Smooth muscle cell (in vitro differentiated cells): Measurements from ENCODE around the gene UNC13B. TPM values are rescaled to one million over a fixed set of nuclear protein-coding genes. Genes with fewer than 3 reads are reported as not detected.

Experiments used
- DNase-seq: peaks from one replicate; lab custom pipeline; 2025; ENCODE audit not compliant: unreplicated experiment; lab: John Stamatoyannopoulos, UW
- H2AFZ ChIP-seq: fragments of 200-600 bp; sonication (generic); 2 replicates; pipeline ENCODE4 v1.6.0; 2016; ENCODE audit warnings: antibody characterized with exemption, low read depth, mild to moderate bottlenecking
- H3F3A ChIP-seq: fragments of 200-600 bp; sonication (generic); 2 replicates; pipeline ENCODE4 v1.6.0; 2017; ENCODE audit warnings: antibody characterized with exemption, low read depth
- H3K27ac ChIP-seq: fragments of 200-600 bp; sonication (generic); 2 replicates; pipeline ENCODE4 v1.5.1; 2016; ENCODE audit warnings: low read depth, mild to moderate bottlenecking
- H3K27me3 ChIP-seq: fragments of 200-600 bp; sonication (generic); 2 replicates; pipeline ENCODE4 v1.6.1; 2016; ENCODE audit warnings: low read depth, mild to moderate bottlenecking
- H3K36me3 ChIP-seq: fragments of 200-600 bp; sonication (generic); 2 replicates; pipeline ENCODE4 v1.5.1; 2016; ENCODE audit warnings: low read depth
- H3K4me1 ChIP-seq: fragments of 200-600 bp; sonication (generic); 2 replicates; pipeline ENCODE4 v1.5.1; 2016; ENCODE audit warnings: low read depth
- H3K4me2 ChIP-seq: fragments of 200-600 bp; sonication (generic); 2 replicates; pipeline ENCODE4 v1.6.0; 2016; ENCODE audit warnings: mild to moderate bottlenecking
- H3K4me3 ChIP-seq: fragments of 200-600 bp; sonication (generic); 2 replicates; pipeline ENCODE4 v1.5.1; 2016; ENCODE audit warnings: mild to moderate bottlenecking
- H3K79me2 ChIP-seq: fragments of 200-600 bp; sonication (generic); 2 replicates; pipeline ENCODE4 v1.6.0; 2016; ENCODE audit warnings: low read depth, mild to moderate bottlenecking
- H3K9ac ChIP-seq: fragments of 200-600 bp; sonication (generic); 2 replicates; pipeline ENCODE4 v1.6.0; 2016; ENCODE audit warnings: low read depth
- H3K9me3 ChIP-seq: fragments of 200-600 bp; sonication (generic); replicated peaks from 2 replicates; pipeline ENCODE4 v1.5.1; 2016; ENCODE audit warnings: low read depth
- H4K20me1 ChIP-seq: fragments of 200-600 bp; sonication (generic); 2 replicates; pipeline ENCODE4 v1.6.0; 2016; ENCODE audit warnings: low read depth
- CTCF ChIP-seq: fragments of 200-600 bp; sonication (generic); IDR thresholded peaks from 2 replicates; pipeline ENCODE4 v1.5.1; 2017; ENCODE audit warnings: borderline replicate concordance, mild to moderate bottlenecking, antibody characterized with exemption; ENCODE audit not compliant: insufficient read depth, poor library complexity, severe bottlenecking
- WGBS: methylation state at CpG from one replicate; pipeline ENCODE4 v1.1.7; 2016; ENCODE audit warnings: low lambda C conversion rate; 5-methylcytosine and 5-hydroxymethylcytosine counted together
- polyA plus RNA-seq: library from polyadenylated mRNA; unstranded; fragments of >200 nt; fragmentation: Nextera tagmentation; extraction: Ambion mirVana; gene quantifications from 2 replicates; pipeline ENCODE4 v1.2.1, GENCODE V29; 2016
- total RNA-seq: library from RNA; depleted of rRNA; stranded (reverse); fragments of >200 nt; gene quantifications from 2 replicates; pipeline ENCODE4 v1.2.3, GENCODE V29; 2014

The UNC13B gene
- total and polyA plus RNA-seq, 2 experiments from 2014 or later, result 9.2 to 15.1 TPM

- H3F3A ChIP-seq, result no peaks in the 10 kb centered on the region
- H4K20me1 ChIP-seq, result no peaks in the 10 kb centered on the region
- H3K79me2 ChIP-seq, result no peaks in the 10 kb centered on the region
- no peak for DNase-seq
- no peaks in the 10 kb centered on the region for H3K27me3 ChIP-seq
- H3K36me3 ChIP-seq, result no peaks in the 10 kb centered on the region
- TF ChIP-seq CTCF, result no peak
- H3K4me1 ChIP-seq, result no peaks in the 10 kb centered on the region
- H3K4me2 ChIP-seq, result no peak overlapping the region
- no peak overlapping the region for H3K4me3 ChIP-seq
- no peak overlapping the region for H3K9ac ChIP-seq
- H3K9me3 ChIP-seq, result no peaks in the 10 kb centered on the region
- no peak overlapping the region for H3K27ac ChIP-seq
- no peak overlapping the region for H2AFZ ChIP-seq
- 94% methylated on average over 7 of the region's 7 CpGs for WGBS
Observed at GRCh38 chr9:35277628-35278359, 116.0 kb downstream of the UNC13B start.

- Histone ChIP-seq H2AFZ (no peak overlapping the region), H3K27ac (no peak overlapping the region), H3F3A (no peaks in the 10 kb centered on the region), H3K4me3 (no peak overlapping the region), H3K4me1 (no peaks in the 10 kb centered on the region), H3K27me3 (no peaks in the 10 kb centered on the region), H3K79me2 (no peaks in the 10 kb centered on the region), H4K20me1 (no peaks in the 10 kb centered on the region), H3K4me2 (no peak overlapping the region), H3K36me3 (no peaks in the 10 kb centered on the region), H3K9me3 (no peaks in the 10 kb centered on the region), H3K9ac (no peak overlapping the region)
- WGBS, result 91% methylated on average over 2 of the region's 2 CpGs
- DNase-seq, result no peak
- TF ChIP-seq CTCF, result no peak
Observed at GRCh38 chr9:35279946-35280345, 118.1 kb downstream of the UNC13B start.

DNA sequence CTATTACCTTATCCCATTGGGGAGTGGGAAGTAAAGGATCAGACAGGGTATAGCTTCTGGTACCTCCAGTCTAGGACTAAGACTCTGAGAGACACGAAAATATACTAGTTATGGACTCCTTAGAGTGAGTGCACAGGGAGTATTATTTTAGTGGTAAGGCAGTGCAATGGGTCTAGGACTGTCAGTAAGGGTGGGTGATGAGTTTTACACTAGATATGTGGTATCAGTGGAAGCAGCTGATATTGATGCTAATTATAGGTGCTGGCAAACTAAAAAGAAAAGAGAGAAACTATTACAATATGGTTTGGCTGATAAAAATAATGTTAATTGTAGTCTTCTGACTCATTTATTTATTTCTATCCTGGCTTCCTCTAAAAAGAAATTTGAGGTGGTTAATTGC lies 118.6 kb downstream of the UNC13B start:
- no peak overlapping the region for H3K27ac ChIP-seq
- no peaks in the 10 kb centered on the region for H3K4me1 ChIP-seq
- no peak overlapping the region for H3K4me2 ChIP-seq
- no peaks in the 10 kb centered on the region for H4K20me1 ChIP-seq
- 82% methylated on average over 1 of the region's 1 CpG for WGBS
- DNase-seq, result no peak
- no peaks in the 10 kb centered on the region for H3K36me3 ChIP-seq
- H2AFZ ChIP-seq, result no peak overlapping the region
- H3F3A ChIP-seq, result no peaks in the 10 kb centered on the region
- no peak overlapping the region for H3K9ac ChIP-seq
- no peaks in the 10 kb centered on the region for H3K27me3 ChIP-seq
- no peaks in the 10 kb centered on the region for H3K79me2 ChIP-seq
- no peak for TF ChIP-seq CTCF
- no peak overlapping the region for H3K4me3 ChIP-seq
- no peaks in the 10 kb centered on the region for H3K9me3 ChIP-seq

DNA sequence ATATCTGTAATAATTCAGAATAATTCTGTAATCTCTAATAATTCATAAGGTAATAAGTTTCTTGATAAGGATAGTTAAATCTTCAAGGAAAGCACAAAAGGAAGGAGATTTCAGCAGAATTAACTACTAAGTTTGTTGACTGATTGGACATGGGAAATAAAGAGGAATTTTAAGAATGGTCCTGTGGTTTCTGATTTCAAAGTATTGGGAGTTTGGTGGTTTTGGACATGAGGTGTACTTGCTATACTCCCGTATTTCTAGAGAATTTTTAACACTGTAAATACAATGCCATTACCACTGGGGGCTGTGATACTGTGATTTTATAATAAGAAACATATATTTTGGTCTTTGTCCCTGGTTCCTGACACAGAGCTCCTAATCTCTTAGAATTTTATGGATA lies 123.9 kb downstream of the UNC13B start:
- Histone ChIP-seq H3K36me3 (no peaks in the 10 kb centered on the region), H3K27ac (no peak overlapping the region), H3K9me3 (no peaks in the 10 kb centered on the region), H2AFZ (no peak overlapping the region), H3K4me1 (no peaks in the 10 kb centered on the region), H3K4me2 (no peak overlapping the region), H3F3A (no peaks in the 10 kb centered on the region), H3K4me3 (no peak overlapping the region), H4K20me1 (no peaks in the 10 kb centered on the region), H3K9ac (no peak overlapping the region), H3K27me3 (no peaks in the 10 kb centered on the region), H3K79me2 (no peaks in the 10 kb centered on the region)
- 79% methylated on average over 1 of the region's 1 CpG for WGBS
- DNase-seq, result no peak
- TF ChIP-seq CTCF, result no peak
